GM23338 (cell line): ENCODE data around the gene DCANP1.

Source experiments
- CREB1 ChIP-seq: fragments of 250-450 bp; sonication (Bioruptor Pico); IDR thresholded peaks from 2 replicates; pipeline ENCODE4 v1.5.0; 2020; ENCODE audit warnings: low read depth, mild to moderate bottlenecking, moderate library complexity
- CTCF ChIP-seq, 2 experiments: fragments of 200-600 bp in 1 of 2; sonication (generic) in 1 of 2; conservative IDR thresholded peaks; 2 replicates each; pipeline versions ENCODE4 v1.5.1 to v1.6.1; 2016 to 2017; ENCODE audit warnings: antibody characterized with exemption in 2 of 2, low read depth in 2 of 2, mild to moderate bottlenecking in 2 of 2, moderate library complexity in 1 of 2
- EZH2 ChIP-seq: fragments of 200-600 bp; sonication (generic); IDR thresholded peaks from one replicate; pipeline ENCODE4 v1.8.0; 2017; ENCODE audit warnings: antibody characterized with exemption, mild to moderate bottlenecking, low read depth; ENCODE audit not compliant: unreplicated experiment
- EZH2phosphoT487 ChIP-seq: fragments of 200-600 bp; sonication (generic); IDR thresholded peaks from one replicate; pipeline ENCODE4 v1.8.1; 2018; ENCODE audit warnings: antibody characterized with exemption; ENCODE audit not compliant: unreplicated experiment
- JUNB ChIP-seq: IDR thresholded peaks from one replicate; pipeline ENCODE4 v1.6.1; 2016; ENCODE audit warnings: antibody characterized with exemption; ENCODE audit not compliant: unreplicated experiment
- POLR2AphosphoS5 ChIP-seq: IDR thresholded peaks from 2 replicates; pipeline ENCODE4 v1.6.1; 2016; ENCODE audit warnings: antibody characterized with exemption, low read depth
- STAT1 ChIP-seq: IDR thresholded peaks from one replicate; pipeline ENCODE4 v1.6.1; 2016; ENCODE audit warnings: antibody characterized with exemption; ENCODE audit not compliant: unreplicated experiment
- ZNF114 ChIP-seq: fragments of 250-450 bp; sonication (Bioruptor Pico); IDR thresholded peaks from 2 replicates; pipeline ENCODE4 v1.5.0; 2020; ENCODE audit warnings: mild to moderate bottlenecking, moderate library complexity
- TF ChIP-seq, protein P1 (sequence below): IDR thresholded peaks from one replicate; pipeline ENCODE4 v1.6.1; 2018; ENCODE audit warnings: antibody characterized with exemption; ENCODE audit not compliant: unreplicated experiment
- TF ChIP-seq, protein P2 (sequence below): IDR thresholded peaks from 2 replicates; pipeline ENCODE4 v1.6.1; 2016; ENCODE audit warnings: antibody characterized with exemption

- TF ChIP-seq EZH2 (no peak), CTCF (conservative IDR thresholded peaks at IDR 0.05; ENCODE audit: low read depth in 2 of 2) (no peak), EZH2phosphoT487 (no peak), CREB1 (CRISPR knock-in tag) (no peak), POLR2AphosphoS5 (no peak), JUNB (no peak), ZNF114 (no peak), STAT1 (no peak)
- TF ChIP-seq, protein P1, sequence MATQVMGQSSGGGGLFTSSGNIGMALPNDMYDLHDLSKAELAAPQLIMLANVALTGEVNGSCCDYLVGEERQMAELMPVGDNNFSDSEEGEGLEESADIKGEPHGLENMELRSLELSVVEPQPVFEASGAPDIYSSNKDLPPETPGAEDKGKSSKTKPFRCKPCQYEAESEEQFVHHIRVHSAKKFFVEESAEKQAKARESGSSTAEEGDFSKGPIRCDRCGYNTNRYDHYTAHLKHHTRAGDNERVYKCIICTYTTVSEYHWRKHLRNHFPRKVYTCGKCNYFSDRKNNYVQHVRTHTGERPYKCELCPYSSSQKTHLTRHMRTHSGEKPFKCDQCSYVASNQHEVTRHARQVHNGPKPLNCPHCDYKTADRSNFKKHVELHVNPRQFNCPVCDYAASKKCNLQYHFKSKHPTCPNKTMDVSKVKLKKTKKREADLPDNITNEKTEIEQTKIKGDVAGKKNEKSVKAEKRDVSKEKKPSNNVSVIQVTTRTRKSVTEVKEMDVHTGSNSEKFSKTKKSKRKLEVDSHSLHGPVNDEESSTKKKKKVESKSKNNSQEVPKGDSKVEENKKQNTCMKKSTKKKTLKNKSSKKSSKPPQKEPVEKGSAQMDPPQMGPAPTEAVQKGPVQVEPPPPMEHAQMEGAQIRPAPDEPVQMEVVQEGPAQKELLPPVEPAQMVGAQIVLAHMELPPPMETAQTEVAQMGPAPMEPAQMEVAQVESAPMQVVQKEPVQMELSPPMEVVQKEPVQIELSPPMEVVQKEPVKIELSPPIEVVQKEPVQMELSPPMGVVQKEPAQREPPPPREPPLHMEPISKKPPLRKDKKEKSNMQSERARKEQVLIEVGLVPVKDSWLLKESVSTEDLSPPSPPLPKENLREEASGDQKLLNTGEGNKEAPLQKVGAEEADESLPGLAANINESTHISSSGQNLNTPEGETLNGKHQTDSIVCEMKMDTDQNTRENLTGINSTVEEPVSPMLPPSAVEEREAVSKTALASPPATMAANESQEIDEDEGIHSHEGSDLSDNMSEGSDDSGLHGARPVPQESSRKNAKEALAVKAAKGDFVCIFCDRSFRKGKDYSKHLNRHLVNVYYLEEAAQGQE: no peak
- TF ChIP-seq, protein P2, sequence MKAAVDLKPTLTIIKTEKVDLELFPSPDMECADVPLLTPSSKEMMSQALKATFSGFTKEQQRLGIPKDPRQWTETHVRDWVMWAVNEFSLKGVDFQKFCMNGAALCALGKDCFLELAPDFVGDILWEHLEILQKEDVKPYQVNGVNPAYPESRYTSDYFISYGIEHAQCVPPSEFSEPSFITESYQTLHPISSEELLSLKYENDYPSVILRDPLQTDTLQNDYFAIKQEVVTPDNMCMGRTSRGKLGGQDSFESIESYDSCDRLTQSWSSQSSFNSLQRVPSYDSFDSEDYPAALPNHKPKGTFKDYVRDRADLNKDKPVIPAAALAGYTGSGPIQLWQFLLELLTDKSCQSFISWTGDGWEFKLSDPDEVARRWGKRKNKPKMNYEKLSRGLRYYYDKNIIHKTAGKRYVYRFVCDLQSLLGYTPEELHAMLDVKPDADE: no peak
These were observed 24.6 kb upstream of the DCANP1 start for GRCh38 chr5:135471726-135472125.
